GM12864 (cell line): Measurements from ENCODE around the gene ILF2.
"Not testable (repeated sequence)": the region's sequence is repeated elsewhere in the genome, so short reads cannot be mapped to it uniquely, and the experiment has no call there.

Source experiments
- DNase-seq: peaks from one replicate; pipeline ENCODE4 v3.0.0-alpha.2; 2011; ENCODE audit warnings: low read depth
- H3K4me3 ChIP-seq: 2 replicates; pipeline ENCODE4 v1.5.1; 2011; ENCODE audit warnings: mild to moderate bottlenecking, low read depth, low read length, control low read depth
- TF ChIP-seq, protein P1 (sequence below): IDR thresholded peaks from 2 replicates; pipeline ENCODE4 v1.5.1; 2011; ENCODE audit warnings: low read depth, mild to moderate bottlenecking, moderate library complexity, low read length, control low read depth, inconsistent platforms; ENCODE audit errors: missing control alignments

Gene ILF2

GRCh38 chr1:153640861-153641260 is 29.9 kb downstream of the ILF2 start:
- TF ChIP-seq, protein P1, sequence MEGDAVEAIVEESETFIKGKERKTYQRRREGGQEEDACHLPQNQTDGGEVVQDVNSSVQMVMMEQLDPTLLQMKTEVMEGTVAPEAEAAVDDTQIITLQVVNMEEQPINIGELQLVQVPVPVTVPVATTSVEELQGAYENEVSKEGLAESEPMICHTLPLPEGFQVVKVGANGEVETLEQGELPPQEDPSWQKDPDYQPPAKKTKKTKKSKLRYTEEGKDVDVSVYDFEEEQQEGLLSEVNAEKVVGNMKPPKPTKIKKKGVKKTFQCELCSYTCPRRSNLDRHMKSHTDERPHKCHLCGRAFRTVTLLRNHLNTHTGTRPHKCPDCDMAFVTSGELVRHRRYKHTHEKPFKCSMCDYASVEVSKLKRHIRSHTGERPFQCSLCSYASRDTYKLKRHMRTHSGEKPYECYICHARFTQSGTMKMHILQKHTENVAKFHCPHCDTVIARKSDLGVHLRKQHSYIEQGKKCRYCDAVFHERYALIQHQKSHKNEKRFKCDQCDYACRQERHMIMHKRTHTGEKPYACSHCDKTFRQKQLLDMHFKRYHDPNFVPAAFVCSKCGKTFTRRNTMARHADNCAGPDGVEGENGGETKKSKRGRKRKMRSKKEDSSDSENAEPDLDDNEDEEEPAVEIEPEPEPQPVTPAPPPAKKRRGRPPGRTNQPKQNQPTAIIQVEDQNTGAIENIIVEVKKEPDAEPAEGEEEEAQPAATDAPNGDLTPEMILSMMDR = no peak
- no peak overlapping the region for H3K4me3 ChIP-seq
- no peak for DNase-seq

GRCh38 chr1:153640213-153640612 is 30.6 kb downstream of the ILF2 start:
- not testable (repeated sequence) for DNase-seq, H3K4me3 ChIP-seq

- DNase-seq = no peak
- no peak overlapping the region for H3K4me3 ChIP-seq
- TF ChIP-seq, protein P1 = no peak
Observed at GRCh38 chr1:153639280-153639679, 31.5 kb downstream of the ILF2 start.

DNA sequence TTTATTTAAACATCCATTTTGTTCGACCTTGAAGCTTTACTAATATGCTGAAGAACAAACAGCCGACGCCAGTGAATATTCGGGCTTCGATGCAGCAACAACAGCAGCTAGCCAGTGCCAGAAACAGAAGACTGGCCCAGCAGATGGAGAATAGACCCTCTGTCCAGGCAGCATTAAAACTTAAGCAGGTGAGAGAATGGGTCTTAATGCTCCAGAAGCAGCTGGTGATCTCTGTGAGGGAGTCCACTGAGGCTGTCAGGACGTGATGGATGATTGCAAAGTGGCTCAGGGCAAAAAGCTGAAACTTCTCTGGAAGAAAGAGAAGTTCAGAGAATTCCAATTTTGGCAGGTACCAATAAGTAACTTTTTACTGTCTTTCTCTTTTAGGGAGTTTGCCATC is 32.5 kb downstream of the ILF2 start:
- no peak for DNase-seq
- H3K4me3 ChIP-seq = no peak overlapping the region
- TF ChIP-seq, protein P1 = no peak

DNA sequence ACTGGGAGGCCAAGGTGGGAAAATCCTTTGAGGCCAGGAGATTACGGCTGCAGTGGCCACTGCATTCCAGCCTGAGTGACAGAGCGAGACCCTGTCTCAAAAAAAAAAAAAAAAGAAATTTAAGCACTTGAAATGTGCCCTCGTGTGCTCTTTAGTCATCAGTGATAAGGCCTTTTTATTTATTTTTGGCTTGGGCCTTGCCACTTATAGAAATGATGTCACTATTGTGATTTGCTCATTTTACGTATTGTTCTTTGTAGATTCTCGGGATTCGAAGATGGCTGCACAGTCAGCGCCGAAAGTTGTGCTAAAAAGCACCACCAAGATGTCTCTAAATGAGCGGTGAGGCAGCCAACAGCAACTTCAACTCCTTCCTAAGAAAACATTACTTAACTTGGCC is 34.5 kb downstream of the ILF2 start:
- TF ChIP-seq, protein P1 = no peak
- no peak overlapping the region for H3K4me3 ChIP-seq
- DNase-seq = no peak

DNA sequence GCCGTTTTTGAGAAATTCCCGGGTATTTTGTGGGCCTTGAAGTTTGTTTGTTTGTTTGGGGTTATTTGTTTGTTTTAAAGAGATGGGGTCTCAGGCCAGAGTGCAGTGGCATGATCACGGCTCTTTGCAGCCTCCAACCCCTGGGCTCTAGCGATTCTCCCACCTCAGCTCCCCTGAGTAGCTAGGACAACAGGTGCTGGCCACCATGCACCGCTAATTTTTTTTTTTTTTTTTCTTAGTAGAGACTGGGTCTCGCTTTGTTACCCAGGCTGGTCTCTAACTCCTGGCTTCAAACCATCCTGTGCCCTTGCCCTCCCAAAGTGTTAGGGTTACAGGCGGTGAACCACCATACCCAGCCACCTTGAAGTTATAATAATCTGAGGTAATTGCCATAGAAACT is 34.9 kb downstream of the ILF2 start:
- H3K4me3 ChIP-seq = peak overlapping the region; percentile 62; the same call in 1 of the 2 replicates
- TF ChIP-seq, protein P1 = no peak
- no peak for DNase-seq

DNA sequence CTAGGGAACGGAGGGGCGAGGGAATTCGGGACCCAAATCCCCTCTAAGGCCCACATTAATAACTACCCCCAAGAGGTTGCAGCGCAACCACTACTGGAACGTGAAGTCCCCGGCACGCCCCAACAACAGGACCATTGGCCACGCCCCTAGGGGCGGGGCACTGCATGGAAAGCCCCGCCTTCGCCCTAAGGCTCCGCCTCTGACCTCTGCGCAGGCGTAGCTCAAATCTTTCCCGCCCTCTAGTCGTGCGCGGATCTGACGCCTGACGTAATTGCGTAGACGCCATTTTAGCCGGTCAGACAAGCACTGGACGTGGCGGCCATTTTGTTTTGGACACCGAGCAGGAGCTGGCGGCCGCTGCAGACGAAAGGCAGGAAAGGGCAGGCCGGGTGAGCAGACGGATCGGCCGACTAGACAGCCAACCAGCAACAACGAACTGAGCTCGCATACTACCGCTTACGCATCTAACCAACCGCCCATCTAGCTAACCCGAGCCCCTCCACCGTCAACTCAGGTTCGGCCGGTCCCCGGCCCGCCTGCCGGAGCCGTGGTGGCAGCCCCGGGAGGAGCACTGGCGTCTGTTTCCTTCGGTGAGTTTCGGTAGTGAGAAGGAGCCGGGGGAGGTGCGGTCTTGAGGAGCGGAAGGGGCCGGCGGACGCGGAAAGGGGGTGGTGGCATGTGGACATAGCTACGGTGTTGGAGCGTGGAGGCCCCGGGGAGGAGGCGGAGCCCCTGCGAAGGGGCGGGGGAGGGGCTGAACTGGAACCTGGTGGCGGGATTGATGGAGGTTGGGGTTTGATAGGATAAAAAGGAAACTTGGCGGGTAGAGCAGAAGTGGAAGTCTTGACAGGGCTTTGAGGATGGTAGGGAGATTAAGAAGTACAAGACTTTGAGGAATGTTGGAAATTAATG is 36.8 kb downstream of the ILF2 start, which contains the start of gene CHTOP:
CHTOP (plus strand) TSS at position 313 of the 912 bp plus-strand sequence. CDS start 2,523 bp downstream, outside the sequence.
- peak within 1 kb of the TSS; percentile 62 for H3K4me3 ChIP-seq
- peak; percentile 96 for DNase-seq
- TF ChIP-seq, protein P1 = no peak
